HG03457 (cell line): ENCODE data around the gene CCDC92B.

Experiments used
- ATAC-seq: cut with Tn5 transposase; IDR thresholded peaks from one replicate; pipeline ENCODE4 v1.9.1; 2021; ENCODE audit warnings: moderate number of reproducible peaks; ENCODE audit not compliant: unreplicated experiment

The CCDC92B gene

GRCh38 chr17:2779545-2779944 lies 30.1 kb upstream of the CCDC92B start:
- ATAC-seq: no peak

GRCh38 chr17:2778489-2778888 lies 29.0 kb upstream of the CCDC92B start:
- no peak for ATAC-seq

GRCh38 chr17:2777242-2777867 lies 27.9 kb upstream of the CCDC92B start:
- no peak for ATAC-seq

DNA sequence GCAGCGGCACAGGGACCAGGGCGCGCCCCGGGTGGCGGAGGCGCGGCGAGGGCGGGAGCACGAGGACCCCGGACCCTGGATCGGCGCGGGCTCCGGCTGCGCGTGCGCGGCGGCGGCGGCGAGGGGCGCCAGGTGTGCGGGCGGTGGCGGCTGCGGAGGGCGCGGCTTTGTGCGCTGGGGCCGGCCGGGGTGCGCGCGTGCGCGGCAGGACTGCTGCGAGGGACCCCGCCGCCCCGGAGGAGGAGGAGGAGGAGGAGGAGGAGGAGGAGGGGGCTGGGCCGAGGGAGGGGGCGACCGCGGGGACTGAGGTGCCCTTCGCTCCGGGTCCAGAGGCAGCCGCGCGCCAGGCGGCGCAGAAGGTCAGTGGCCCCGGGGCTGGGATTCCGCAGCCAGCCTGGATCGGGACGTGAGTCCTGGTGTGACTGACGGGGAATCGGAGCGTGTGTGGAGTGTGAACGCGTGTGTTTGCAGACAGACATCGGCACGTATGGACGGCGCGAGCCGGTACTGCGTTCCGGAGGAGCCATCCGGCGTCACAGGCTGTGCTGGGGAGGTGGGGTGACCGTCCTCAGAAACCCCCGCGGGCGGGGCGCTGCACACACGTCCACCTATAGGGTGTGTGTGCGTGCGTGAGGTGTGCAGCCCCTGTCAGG lies 27.3 kb upstream of the CCDC92B start:
- no peak for ATAC-seq

DNA sequence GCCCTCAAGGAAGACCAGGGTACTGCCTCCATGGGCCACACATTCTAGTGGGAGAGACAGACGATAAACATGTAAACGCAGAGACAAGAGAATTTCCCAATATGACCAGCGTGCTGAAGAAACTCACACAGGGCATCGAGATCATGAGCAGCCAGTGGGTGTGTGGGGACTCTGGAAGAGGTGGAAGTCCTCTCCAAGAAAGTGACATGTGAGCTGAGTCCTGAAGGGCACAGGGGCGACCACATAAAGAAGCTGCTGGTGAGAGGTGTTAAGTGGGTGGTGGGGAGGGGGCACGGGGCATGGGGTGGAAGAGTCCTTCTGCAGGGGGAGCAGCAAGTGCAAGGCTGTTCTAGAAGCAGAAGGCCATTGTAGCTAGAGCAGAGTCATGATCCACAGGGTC lies 25.8 kb upstream of the CCDC92B start:
- ATAC-seq: no peak

DNA sequence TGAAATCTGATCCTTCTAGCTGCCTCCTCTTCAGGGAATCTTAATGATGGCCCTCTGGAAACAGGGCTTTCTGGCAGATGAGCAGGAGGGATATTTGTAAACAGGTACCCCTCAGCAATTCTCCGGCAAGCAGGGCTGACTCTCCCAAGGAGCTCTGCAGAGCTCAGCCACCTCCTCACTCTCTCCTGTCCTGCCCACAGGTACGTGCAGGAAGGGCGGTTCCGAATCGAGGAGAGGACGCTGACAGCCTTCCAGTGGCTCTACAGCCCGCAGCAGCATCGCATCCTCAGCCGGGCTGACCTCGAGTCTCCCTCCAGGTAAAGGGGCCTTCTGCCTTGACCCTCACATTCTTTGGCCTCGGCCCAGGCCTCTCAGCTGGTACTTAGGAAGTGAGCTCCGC lies 20.7 kb upstream of the CCDC92B start:
- ATAC-seq: no peak

GRCh38 chr17:2758870-2759269 lies 9.4 kb upstream of the CCDC92B start:
- no peak for ATAC-seq

- ATAC-seq: no peak
Measured at GRCh38 chr17:2755891-2756724, 6.7 kb upstream of the CCDC92B start.

DNA sequence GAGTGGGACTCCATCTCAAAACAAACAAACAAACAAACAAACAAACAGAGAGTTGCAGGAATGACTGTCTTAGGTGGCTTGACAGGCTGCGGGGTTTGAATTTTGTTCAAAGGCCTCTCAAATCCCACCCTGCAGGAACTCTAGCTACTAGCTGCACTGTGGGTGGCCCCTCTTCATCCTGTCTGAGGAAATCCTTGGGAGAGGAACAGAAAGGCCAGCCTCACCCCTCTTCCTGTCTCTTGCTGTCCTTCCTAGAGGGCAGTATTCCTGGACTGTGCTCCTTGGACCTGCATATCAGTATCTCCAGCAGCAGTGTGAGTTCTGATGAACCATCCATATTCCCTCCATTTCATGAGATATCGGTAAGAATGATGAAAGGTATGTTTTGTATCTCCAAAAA lies 2.0 kb upstream of the CCDC92B start:
- ATAC-seq: no peak

DNA sequence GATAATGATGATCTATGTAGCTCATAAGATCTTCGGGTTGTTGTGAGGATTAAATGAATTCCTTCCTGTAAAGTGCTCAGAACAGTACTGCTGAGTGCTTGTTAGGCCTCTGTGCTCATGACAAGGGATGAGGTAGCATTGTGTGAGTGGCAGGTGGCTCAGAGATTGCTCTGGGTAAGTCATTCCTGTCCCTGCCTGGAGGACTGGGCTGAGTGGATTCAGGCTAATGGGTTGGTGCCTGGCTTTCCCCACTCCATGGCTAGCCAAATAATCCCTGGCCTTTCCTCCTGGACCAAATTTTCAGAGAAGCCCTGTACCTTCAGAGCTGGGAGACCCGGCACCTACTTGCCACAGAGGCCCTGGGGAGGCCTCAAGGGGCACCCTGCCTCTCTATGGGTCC lies 1.3 kb upstream of the CCDC92B start:
- ATAC-seq: no peak

- no peak for ATAC-seq
Measured at GRCh38 chr17:2749784-2750181, 331 bp upstream of the CCDC92B start.

DNA sequence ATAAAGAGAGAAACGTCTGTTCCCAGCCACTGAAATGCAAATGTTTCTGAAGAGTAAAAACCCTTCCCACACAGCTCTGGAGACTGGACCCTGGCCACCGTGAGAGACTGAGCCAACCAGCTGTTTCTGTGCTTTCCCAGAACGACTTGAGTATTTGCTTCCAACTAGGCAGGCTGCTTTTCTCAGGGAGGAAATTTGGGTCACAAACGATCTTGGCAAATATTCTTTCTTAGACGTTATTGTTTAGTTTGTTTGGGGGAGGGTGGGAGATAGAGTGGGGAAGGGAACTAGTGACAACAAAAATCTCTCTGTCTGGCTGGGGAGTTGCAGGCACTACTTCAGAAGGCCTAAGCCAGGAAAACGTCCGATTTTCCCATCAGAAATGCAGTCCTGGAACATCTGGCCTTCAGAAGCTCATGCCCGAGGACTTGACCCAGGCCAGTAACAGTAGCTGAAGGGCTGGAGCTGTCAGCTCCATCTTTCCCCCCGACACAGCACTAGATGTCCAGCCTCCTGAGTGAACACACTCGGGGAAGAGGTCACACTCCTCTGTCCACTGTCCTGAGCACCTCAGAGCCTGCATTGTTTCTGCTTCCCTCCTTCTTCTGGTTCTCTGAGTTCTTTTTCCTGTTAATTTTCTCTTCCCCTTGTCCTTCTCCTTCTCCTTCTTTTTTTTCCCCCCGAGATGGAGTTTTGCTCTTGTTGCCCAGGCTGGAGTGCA lies 4.0 kb downstream of the CCDC92B start:
- no peak for ATAC-seq

GRCh38 chr17:2737693-2738092 lies 11.8 kb downstream of the CCDC92B start:
- no peak for ATAC-seq

GRCh38 chr17:2736956-2737355 lies 12.5 kb downstream of the CCDC92B start:
- no peak for ATAC-seq

- ATAC-seq: no peak
Measured at GRCh38 chr17:2735896-2736295, 13.6 kb downstream of the CCDC92B start.

- ATAC-seq: no peak
Measured at GRCh38 chr17:2734939-2735338, 14.5 kb downstream of the CCDC92B start.

- no peak for ATAC-seq
Measured at GRCh38 chr17:2731807-2732206, 17.6 kb downstream of the CCDC92B start.

DNA sequence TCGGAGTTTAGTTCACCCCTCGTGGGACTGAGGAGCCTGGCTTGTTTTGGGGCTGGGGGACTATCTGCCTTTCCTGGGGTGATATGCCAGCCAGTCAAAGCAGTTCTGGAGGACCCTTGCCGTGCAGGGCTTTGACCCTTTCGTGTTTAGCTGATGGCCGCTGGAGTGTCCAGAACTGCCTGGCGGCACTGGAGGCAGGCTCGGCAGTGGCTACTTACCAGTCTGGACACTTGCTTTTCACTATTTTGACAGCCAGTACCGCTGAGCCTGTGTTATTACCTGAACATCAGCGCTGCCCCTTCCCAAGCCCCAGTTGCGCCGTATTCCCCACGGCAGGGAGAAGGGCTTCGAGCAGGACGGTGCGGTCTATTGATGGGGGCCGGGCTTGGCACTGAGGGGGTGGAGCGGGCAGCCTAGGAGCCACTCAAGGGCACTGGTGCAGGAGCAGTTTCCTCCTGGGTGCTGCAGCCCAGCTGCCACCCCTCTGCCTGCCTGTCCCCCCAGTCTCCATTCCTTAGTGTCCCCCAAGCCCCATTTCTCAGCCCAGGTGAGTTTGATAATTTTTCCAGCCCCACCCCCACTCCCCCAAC lies 18.6 kb downstream of the CCDC92B start:
- no peak for ATAC-seq

DNA sequence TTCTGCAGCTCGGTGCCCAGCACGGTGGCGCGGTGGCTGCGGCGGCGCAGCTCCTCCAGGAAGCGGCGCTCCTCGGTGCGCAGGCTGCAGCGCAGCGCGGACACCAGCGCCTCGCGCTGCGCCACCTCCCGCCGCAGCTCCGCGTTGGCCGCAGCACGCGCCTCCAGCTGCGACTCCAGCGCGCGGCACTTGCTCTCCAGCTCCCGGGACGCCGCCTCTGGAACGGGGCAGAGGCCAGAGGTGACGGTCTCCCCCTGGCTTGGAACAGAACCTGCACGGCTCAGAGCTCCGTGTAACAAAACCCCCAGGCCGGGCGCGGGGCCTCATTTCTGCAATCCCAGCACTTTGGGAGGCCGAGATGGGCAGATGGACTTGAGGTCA lies 24.7 kb downstream of the CCDC92B start:
- no peak for ATAC-seq

GRCh38 chr17:2723997-2724783 lies 25.3 kb downstream of the CCDC92B start:
- ATAC-seq: no peak
